Panc1 (cell line): Measurements from ENCODE around the gene TMEM123.

Experiments
- POLR2AphosphoS5 ChIP-seq: IDR thresholded peaks from 2 replicates; pipeline ENCODE4 v1.6.1; 2012; ENCODE audit warnings: mild to moderate bottlenecking, low read depth, low read length, moderate library complexity
- SIN3A ChIP-seq: IDR thresholded peaks from 2 replicates; pipeline ENCODE4 v1.6.1; 2012; ENCODE audit warnings: low read depth, mild to moderate bottlenecking, low read length, moderate library complexity, borderline replicate concordance; ENCODE audit not compliant: insufficient read depth
- TF ChIP-seq, protein P1 (sequence below): fragments of 450-650 bp; IDR thresholded peaks from 2 replicates; pipeline ENCODE4 v1.5.1; 2017; ENCODE audit warnings: mild to moderate bottlenecking

DNA sequence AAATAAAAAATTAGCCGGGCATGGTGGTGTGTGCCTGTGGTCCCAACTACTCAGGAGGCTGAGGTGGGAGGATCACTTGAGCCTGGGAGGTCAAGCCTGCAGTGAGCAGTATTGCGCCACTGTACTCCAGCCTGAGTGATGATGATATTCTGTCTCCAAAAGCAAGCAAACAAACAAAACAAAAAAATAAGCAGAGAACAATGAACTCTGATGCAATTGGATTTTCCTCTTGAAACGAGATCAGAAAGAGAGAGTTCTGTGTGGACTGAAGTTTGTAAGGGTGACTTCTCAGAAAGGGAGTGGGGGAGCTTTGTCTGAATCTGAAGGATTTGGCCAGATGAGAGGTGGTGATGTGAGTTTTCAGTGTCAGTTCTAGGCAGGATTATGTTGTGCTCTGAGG is 6.0 kb upstream of the TMEM123 start:
- TF ChIP-seq, protein P1, sequence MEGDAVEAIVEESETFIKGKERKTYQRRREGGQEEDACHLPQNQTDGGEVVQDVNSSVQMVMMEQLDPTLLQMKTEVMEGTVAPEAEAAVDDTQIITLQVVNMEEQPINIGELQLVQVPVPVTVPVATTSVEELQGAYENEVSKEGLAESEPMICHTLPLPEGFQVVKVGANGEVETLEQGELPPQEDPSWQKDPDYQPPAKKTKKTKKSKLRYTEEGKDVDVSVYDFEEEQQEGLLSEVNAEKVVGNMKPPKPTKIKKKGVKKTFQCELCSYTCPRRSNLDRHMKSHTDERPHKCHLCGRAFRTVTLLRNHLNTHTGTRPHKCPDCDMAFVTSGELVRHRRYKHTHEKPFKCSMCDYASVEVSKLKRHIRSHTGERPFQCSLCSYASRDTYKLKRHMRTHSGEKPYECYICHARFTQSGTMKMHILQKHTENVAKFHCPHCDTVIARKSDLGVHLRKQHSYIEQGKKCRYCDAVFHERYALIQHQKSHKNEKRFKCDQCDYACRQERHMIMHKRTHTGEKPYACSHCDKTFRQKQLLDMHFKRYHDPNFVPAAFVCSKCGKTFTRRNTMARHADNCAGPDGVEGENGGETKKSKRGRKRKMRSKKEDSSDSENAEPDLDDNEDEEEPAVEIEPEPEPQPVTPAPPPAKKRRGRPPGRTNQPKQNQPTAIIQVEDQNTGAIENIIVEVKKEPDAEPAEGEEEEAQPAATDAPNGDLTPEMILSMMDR = no peak
- TF ChIP-seq POLR2AphosphoS5 = no peak
- no peak for TF ChIP-seq SIN3A
